GM18907 (cell line): ENCODE data around the gene LSM4.

Experiments
- ATAC-seq: cut with Tn5 transposase; IDR thresholded peaks from one replicate; pipeline ENCODE4 v1.9.1; 2021; ENCODE audit warnings: mild to moderate bottlenecking, moderate library complexity; ENCODE audit not compliant: unreplicated experiment

Gene LSM4

GRCh38 chr19:18257503-18258470 is 65.1 kb downstream of the LSM4 start:
- ATAC-seq, result no peak
